Gastrocnemius medialis (tissue), 4 donors: ENCODE results near the gene DAB2IP.

Source experiments
- POLR2A ChIP-seq, 2 donors: fragments of 450-650 bp; IDR thresholded peaks; one replicate each; pipeline ENCODE4 v1.6.1; 2017; ENCODE audit warnings: antibody characterized with exemption in 2 of 2, mild to moderate bottlenecking in 2 of 2, moderate library complexity in 2 of 2
- TF ChIP-seq, protein P1 (sequence below), 5 experiments: fragments of 450-650 bp in 3 of 5; fragments of 200-600 bp in 2 of 5; sonication (generic) in 2 of 5; IDR thresholded peaks in 4 of 5; conservative IDR thresholded peaks in 1 of 5; 1 replicate in 4 of 5; 2 replicates in 1 of 5; pipeline ENCODE4 v1.5.1; 2016 to 2019; ENCODE audit warnings: antibody characterized with exemption in 5 of 5, mild to moderate bottlenecking in 3 of 5, moderate library complexity in 3 of 5

DNA sequence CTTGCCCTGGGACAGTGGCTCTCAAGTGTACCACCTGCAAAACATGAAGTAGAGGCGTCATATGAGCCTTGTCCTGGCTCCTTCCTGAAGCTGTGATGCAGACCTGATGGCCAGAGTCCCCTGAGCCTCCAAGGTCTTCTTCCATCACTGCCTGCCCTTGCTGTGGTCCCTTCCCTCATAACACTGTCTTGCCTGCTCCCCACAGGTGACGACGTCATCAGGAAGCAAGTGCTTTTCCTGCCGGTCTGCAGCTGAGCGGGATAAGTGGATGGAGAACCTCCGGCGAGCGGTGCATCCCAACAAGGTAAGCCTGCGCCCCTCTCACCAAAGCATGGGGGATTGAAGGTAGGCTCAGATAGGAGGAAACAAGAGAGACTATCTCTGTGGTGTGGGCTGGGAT lies 107.3 kb downstream of the DAB2IP start:
- TF ChIP-seq, protein P1, sequence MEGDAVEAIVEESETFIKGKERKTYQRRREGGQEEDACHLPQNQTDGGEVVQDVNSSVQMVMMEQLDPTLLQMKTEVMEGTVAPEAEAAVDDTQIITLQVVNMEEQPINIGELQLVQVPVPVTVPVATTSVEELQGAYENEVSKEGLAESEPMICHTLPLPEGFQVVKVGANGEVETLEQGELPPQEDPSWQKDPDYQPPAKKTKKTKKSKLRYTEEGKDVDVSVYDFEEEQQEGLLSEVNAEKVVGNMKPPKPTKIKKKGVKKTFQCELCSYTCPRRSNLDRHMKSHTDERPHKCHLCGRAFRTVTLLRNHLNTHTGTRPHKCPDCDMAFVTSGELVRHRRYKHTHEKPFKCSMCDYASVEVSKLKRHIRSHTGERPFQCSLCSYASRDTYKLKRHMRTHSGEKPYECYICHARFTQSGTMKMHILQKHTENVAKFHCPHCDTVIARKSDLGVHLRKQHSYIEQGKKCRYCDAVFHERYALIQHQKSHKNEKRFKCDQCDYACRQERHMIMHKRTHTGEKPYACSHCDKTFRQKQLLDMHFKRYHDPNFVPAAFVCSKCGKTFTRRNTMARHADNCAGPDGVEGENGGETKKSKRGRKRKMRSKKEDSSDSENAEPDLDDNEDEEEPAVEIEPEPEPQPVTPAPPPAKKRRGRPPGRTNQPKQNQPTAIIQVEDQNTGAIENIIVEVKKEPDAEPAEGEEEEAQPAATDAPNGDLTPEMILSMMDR (IDR thresholded peaks at IDR 0.05 in 4 of 5, conservative IDR thresholded peaks at IDR 0.05 in 1 of 5), result no peak
- no peak for TF ChIP-seq POLR2A (IDR thresholded peaks at IDR 0.05)
